Activated naive CD4-positive, alpha-beta T cell treated with anti-CD3 and anti-CD28 coated beads, Interleukin-2, amount 50 U/mL, for 24 hours (primary cell): Measurements from ENCODE around the gene CEP112.
A peak's percentile ranks its signal among the peaks of the same experiment; 100 is the strongest.

Experiments used
- H3K27ac Mint-ChIP-seq: one replicate; pipeline ENCODE4 v1.8.0; 2021; ENCODE audit warnings: mild to moderate bottlenecking, mixed read lengths
- H3K27me3 Mint-ChIP-seq: one replicate; pipeline ENCODE4 v1.8.0; 2021; ENCODE audit warnings: mixed read lengths
- H3K36me3 Mint-ChIP-seq: one replicate; pipeline ENCODE4 v1.8.0; 2021; ENCODE audit warnings: mixed read lengths
- H3K4me1 Mint-ChIP-seq: one replicate; pipeline ENCODE4 v1.8.0; 2021; ENCODE audit warnings: mixed read lengths
- H3K4me3 Mint-ChIP-seq: one replicate; pipeline ENCODE4 v1.8.0; 2021; ENCODE audit warnings: mild to moderate bottlenecking, mixed read lengths
- H3K9me3 Mint-ChIP-seq: one replicate; pipeline ENCODE4 v1.8.0; 2021; ENCODE audit warnings: mixed read lengths

Gene CEP112

DNA sequence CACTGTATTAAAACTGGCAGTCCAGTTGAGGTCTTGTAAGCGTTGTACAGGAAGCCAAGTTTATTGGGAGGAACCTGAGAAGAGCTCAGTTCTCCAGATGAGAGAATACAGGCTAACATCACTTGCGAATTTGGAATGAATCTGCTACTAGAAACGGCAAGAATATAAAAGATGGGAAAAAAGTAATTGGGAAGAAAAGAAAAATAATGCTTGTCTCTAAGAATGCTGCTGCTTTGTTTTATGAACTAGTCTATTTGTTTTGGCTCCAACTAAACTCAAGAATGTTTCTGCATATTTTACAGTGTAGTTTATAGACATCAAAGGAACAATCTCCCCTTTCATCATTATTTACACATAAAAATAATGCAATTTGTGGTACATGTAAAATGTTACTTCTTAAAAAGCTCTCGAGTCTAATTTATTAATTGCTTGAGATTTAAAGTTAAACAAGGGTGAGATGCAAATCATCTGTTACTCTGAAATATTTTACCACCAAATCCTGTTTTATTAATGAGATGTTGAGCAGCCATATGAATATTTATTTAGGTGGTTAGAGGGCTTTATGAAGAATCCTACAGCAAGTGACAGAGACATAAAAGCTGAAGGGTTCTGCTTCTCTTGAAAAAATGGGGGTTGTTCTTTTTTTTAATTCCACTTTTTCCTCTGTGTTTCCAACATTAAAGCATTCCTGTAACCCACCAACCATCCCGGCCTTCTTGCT, 468.3 kb downstream of the CEP112 start:
- Mint-ChIP-seq H3K9me3 (no peaks in the 10 kb centered on the region), H3K27ac (no peak overlapping the region), H3K36me3 (no peaks in the 10 kb centered on the region), H3K4me1 (no peaks in the 10 kb centered on the region), H3K27me3 (no peaks in the 10 kb centered on the region), H3K4me3 (no peak overlapping the region)

DNA sequence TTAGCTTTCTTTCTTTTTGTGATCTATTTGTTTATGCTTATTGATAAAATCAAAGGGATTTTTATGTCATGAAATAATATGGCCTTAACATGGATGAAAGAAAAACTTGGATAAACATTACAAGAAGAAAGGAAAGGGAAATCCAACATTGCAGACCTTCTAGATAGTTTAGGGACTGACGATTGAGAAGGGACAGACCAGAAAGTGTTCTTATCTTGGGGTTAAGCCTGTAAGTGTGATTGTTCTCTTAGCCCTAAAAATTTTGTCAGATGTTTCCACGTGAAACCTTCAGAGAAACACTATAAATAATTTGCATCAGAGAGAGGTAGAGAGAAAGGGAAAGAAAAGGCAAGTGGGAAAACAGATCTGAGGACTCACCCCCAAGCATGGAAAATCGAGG, 473.3 kb downstream of the CEP112 start:
- Mint-ChIP-seq H3K9me3 (no peaks in the 10 kb centered on the region), H3K36me3 (no peaks in the 10 kb centered on the region), H3K4me3 (no peak overlapping the region), H3K27me3 (no peaks in the 10 kb centered on the region), H3K27ac (no peak overlapping the region), H3K4me1 (no peaks in the 10 kb centered on the region)

DNA sequence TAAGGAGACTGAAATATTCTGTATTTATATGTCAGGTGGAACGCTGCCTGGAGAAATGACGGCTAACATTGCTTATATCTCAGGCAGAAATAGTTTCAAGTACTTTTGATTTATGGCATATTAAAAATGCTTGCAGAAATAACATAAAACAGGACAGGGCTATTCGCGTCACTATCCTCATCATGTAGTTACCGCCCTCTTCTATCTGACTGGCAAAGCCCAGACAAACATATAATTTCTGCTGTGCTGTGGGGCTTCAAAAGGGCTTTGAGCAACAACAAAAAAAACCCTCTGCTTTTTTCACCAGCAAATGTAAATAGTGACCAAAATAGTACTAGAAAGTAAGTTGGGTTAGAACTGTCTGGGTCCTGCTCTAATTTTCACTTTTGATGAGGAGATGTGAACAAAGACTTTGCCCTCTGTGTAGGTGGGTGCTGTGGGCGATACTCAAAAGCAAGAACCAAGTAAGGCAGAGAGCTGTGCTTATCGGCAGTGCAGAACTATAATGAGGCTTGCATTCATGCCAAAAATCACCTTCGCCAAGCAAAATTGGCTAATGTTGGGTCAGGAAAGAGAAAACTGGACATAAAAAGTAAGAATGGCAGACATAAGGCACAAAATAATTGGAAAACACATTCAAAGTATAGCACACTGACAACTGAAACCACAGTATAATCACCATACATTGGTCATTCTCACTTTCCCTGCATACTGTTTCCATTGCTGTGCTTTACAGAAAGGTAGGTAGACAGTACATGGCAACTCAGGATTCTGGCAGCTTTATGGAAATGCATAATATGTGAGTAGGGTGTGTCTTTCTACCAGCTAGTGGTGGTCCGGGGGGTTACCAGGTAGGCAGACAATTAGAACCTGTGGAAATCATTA, 479.3 kb downstream of the CEP112 start:
- Mint-ChIP-seq H3K9me3 (no peaks in the 10 kb centered on the region), H3K4me3 (no peak overlapping the region), H3K27ac (no peak overlapping the region), H3K27me3 (no peaks in the 10 kb centered on the region), H3K4me1 (peaks cover 9% of the 10 kb centered on the region), H3K36me3 (no peaks in the 10 kb centered on the region)

DNA sequence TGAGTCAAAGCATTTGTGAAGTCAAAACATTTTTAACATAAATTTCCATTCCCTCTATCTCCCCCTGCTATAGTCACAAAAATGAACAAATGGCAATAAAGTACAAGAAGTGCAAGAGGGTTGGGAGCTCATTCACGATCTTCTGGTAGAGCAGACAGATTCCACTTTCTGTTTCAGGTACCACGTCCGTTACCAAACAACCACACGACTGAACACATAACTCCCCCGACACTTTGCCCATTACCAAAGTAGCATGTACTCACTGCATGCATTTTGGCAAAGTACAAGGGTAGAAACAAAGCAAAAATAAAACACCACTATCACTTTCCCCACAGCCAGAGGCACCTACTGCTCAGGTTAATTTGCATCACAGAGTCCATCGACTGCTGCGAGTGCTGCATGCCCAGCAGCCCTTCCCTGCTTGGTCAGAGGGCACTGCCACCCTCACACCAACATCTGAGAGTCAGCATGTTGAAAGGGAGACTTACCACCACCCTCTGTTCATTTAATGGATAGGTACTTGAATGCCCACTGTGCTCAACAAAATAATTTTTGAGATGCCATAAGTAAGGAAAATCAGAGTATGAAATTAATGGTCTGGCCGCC, 480.2 kb downstream of the CEP112 start:
- H3K27me3 Mint-ChIP-seq = no peaks in the 10 kb centered on the region

DNA sequence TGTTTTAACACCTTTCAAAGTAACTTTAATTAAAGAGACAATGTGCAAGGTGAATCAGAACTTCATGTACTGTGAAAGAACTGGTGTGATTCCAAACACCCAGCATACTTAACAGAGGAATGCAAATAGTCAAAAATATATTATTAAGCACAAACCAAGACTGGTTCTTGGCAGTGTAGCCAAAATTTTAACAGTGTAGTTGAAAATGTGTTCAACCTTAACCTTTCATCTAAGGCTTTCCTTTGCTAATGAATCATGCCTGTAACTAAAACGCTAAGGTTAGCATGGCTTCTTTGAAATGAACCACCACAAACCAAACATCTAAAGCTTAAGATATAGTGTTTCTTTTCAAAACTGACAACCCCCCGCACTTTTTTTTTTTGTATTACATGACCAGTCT, 484.2 kb downstream of the CEP112 start:
- peaks cover 9% of the 10 kb centered on the region for H3K4me1 Mint-ChIP-seq
- no peaks in the 10 kb centered on the region for H3K36me3 Mint-ChIP-seq
- no peak overlapping the region for H3K4me3 Mint-ChIP-seq
- no peaks in the 10 kb centered on the region for H3K27me3 Mint-ChIP-seq
- no peak overlapping the region for H3K27ac Mint-ChIP-seq
- H3K9me3 Mint-ChIP-seq = no peaks in the 10 kb centered on the region

More for the DNA sequence above, 480.2 kb downstream of the CEP112 start:
- Mint-ChIP-seq H3K9me3 (no peaks in the 10 kb centered on the region), H3K27ac (no peak overlapping the region), H3K36me3 (no peaks in the 10 kb centered on the region), H3K4me3 (peak overlapping the region; percentile 60), H3K4me1 (peaks cover 9% of the 10 kb centered on the region)

DNA sequence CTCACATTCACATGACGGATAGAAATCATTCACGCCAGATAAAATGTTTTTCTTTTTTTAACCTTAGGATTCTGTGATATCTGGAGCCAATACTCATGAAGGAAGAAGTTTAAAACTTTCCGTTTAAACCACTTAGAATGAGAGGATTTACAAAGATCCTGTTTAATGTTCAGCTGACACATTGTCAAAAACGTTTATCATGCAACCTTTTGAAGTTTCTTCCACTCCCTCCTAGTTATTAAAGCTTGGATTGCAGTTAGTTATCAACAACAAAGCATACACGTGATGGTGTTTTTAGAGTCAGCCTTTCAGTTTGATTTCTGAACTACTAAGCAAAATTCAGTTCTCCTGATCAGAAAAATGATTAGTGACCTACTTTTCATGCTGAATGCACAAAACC, 487.2 kb downstream of the CEP112 start:
- H3K27me3 Mint-ChIP-seq = no peaks in the 10 kb centered on the region
- H3K4me3 Mint-ChIP-seq = no peak overlapping the region
- H3K27ac Mint-ChIP-seq = no peak overlapping the region
- no peaks in the 10 kb centered on the region for H3K4me1 Mint-ChIP-seq
- H3K9me3 Mint-ChIP-seq = no peaks in the 10 kb centered on the region
- H3K36me3 Mint-ChIP-seq = no peaks in the 10 kb centered on the region

DNA sequence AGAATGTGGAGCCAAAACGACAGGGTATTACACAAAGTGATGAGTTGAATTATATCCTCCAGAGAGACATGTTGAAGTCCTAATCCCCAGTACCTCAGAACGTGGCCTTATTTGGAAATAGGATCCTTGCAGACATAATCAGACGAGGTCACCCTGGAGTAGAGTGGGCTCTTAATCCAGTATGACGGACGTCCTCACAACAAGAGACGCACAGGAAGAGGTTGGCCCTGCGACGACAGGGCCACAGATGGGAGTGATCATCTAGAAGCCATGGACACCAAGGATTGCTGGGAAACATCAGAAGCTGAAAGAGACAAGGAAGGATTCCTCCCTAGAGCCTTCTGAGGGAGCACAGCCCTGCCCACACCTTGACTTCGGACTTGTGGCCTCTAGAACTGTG, 488.0 kb downstream of the CEP112 start:
- H3K4me1 Mint-ChIP-seq = no peaks in the 10 kb centered on the region
- H3K4me3 Mint-ChIP-seq = no peak overlapping the region
- H3K9me3 Mint-ChIP-seq = no peaks in the 10 kb centered on the region
- no peaks in the 10 kb centered on the region for H3K27me3 Mint-ChIP-seq
- no peaks in the 10 kb centered on the region for H3K36me3 Mint-ChIP-seq
- H3K27ac Mint-ChIP-seq = no peak overlapping the region

DNA sequence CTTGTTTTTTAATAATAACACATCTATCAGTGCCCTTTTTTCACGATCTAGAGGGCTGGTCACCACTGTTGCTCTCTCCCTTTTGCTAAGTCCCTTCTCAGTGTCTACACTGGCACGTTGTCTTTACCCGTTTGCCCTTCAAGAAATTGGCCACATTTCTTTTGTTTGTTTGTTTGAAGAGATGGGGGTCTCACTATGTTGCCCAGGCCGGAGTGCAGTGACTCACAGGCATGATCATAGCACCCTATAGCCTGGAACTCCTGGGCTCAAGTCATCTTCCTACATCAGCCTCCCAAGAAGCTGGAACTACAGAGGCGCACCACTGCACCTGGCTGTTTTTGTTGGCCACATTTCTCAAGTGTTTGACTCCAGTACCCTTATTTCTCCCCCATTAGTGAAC, 492.5 kb downstream of the CEP112 start:
- H3K4me1 Mint-ChIP-seq = no peaks in the 10 kb centered on the region
- H3K36me3 Mint-ChIP-seq = no peaks in the 10 kb centered on the region
- no peaks in the 10 kb centered on the region for H3K9me3 Mint-ChIP-seq
- no peak overlapping the region for H3K4me3 Mint-ChIP-seq
- no peaks in the 10 kb centered on the region for H3K27me3 Mint-ChIP-seq
- no peak overlapping the region for H3K27ac Mint-ChIP-seq

DNA sequence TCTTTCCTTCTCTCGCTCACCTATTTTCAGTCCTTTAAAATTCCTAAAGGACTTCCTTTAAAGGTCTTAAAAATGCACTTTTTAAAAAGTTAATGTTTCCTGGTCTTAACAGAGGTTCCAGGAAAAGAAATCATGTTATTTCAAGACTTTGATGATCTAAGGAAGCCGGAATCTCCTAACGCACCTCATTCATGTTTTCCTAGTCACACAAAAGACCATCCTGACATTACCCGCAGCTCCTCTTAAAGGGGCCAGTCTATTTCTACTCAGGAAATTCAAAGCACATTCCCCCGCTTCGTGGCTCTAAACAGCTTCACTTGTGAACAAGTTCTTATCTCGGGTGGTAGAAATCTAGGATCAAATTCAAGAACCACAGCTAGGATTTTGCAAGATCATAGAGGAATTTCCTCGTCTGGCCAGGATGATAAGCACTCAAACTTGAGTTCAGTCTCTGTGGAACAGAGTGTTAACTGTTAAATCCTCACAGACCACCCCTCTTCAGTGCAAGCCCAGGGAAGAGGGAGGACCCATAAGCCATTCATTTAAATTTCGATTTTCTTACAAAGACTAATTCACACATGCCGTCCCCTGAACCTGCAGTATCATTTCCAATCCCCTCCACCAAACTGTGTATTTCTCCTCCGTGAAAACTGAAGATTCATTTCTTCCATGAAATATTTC, 493.4 kb downstream of the CEP112 start:
- Mint-ChIP-seq H3K4me3 (no peak overlapping the region), H3K9me3 (no peaks in the 10 kb centered on the region)

DNA sequence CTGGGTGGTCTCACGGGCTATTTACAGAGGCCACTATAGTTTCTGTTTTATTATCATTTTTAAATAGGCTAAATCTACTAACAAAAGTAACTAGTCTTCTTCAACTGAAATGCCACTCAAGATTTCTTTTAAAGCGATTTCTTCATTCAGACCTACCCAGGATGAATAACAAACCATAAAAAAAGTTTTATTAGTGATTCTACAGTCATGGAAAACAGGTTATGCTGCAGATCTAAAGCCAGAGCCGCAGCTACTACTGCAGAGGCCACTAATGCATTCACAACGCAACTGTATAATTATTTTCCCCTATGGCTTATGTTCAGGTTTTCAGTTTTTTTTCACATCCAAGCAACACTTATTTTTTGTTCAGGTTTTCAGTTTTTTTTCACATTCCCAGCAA, 494.3 kb downstream of the CEP112 start:
- H3K4me3 Mint-ChIP-seq = no peak overlapping the region
- H3K27ac Mint-ChIP-seq = no peak overlapping the region
- no peaks in the 10 kb centered on the region for H3K36me3 Mint-ChIP-seq
- no peaks in the 10 kb centered on the region for H3K27me3 Mint-ChIP-seq
- no peaks in the 10 kb centered on the region for H3K4me1 Mint-ChIP-seq
- H3K9me3 Mint-ChIP-seq = no peaks in the 10 kb centered on the region

More for the DNA sequence above, 493.4 kb downstream of the CEP112 start:
- Mint-ChIP-seq H3K27me3 (no peaks in the 10 kb centered on the region), H3K36me3 (no peaks in the 10 kb centered on the region), H3K4me1 (no peaks in the 10 kb centered on the region), H3K27ac (no peak overlapping the region)

DNA sequence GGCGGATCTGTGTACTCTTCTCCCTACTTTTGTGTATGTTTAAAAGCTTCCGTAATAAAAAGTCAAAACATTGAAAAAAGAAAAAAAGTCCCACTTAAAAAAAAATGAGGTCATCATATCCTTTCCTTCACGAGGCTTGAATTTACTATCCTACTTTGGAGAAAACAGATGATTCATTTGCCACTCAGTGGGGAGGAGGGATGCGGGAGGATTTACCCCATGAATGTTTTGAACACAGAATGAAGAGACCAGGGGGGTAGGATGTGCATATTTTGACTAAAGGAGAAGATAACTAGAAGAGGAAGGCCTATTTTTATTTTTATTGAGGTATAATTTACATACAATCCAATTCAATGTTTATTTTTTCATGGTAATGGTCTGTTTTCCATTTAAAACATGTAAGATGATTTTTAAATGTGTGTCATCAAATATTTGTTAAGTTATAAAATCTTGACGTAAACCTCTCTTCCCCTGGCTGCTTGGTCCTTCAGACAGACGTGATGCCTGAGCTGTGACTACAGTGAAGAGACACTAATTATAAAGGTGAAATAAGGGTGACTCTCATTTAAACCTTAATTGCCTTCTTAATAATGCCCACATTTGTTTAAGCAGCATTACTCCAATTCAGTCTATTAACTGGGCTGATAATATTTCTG, 495.1 kb downstream of the CEP112 start:
- Mint-ChIP-seq H3K4me3 (no peak overlapping the region), H3K4me1 (peaks cover under 1% of the 10 kb centered on the region), H3K9me3 (no peaks in the 10 kb centered on the region), H3K27ac (no peak overlapping the region), H3K27me3 (no peaks in the 10 kb centered on the region), H3K36me3 (no peaks in the 10 kb centered on the region)

DNA sequence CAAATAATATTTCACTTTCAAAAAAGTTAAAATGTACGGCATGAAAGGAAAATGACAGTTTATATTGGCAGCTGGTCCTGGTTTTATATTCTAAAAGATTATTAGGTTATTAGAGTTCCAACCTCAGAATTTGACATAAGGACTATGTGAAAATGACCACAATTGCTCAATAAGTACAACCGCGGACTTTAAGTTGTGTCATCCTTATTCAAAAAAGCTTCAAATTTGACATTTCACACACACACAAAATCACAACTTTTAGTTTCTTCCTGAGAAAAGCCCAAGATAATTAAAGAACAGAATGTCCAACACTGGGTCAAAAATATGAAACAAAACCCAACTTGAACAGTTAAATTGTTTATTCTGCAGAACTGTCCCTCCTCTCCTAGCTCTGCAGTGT, 497.3 kb downstream of the CEP112 start:
- H3K9me3 Mint-ChIP-seq = no peaks in the 10 kb centered on the region
- H3K4me3 Mint-ChIP-seq = no peak overlapping the region
- H3K27ac Mint-ChIP-seq = no peak overlapping the region
- H3K27me3 Mint-ChIP-seq = no peaks in the 10 kb centered on the region
- peaks cover 16% of the 10 kb centered on the region for H3K4me1 Mint-ChIP-seq
- no peaks in the 10 kb centered on the region for H3K36me3 Mint-ChIP-seq

DNA sequence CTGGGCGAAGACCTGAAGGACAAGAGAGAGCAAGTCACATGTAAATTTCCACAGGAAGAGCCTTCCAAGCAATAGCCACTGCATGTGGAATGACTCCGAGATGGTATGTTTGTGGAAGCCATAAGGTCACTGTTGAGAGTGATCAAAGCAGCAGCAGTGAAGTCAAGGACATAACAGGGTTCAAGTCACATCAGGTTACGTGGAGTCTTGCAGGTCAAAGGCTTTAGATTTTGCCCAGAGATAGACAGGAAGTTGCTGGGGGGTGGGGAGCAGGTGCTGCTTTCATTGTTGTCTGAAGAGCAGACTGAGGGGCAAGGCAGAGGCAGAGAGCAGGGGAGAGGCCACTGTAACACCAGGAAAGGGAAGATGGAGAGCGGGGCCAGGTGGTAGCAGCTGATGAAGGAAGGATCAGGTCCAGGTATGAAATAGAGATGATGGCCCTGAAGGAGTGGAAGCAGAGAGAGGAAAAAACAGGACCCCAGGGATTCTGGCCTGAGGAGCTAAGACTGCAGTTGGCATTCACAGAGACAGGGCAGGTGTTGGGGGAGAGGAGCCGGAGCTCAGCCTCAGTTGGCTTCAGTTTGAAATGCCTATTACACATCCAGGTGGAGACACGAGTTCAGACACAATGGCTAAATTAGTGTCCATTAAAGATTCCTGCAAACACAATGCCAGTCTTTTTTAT, 501.2 kb downstream of the CEP112 start:
- Mint-ChIP-seq H3K27ac (no peak overlapping the region), H3K9me3 (no peaks in the 10 kb centered on the region), H3K27me3 (no peaks in the 10 kb centered on the region)

DNA sequence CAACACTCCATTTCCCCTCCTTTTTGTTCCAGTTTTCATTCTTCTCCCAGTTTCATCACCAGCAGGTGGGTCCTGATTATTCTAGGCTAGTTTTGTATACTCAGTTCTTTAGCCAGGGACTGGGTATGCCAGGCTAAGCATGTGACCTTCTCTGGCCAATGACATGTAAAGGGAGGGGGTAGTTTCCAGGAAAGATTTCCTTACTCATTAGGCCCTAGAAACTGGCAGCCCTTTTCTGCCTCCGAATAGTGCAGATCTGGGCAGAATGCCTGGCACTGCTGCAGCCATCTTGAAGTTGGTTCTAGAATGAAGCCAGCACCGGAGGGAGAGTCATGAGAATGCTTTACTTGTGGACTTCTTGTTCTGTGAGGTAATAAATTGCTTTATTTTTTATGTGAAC, 503.6 kb downstream of the CEP112 start:
- no peak overlapping the region for H3K4me3 Mint-ChIP-seq
- H3K9me3 Mint-ChIP-seq = no peaks in the 10 kb centered on the region
- H3K27ac Mint-ChIP-seq = no peak overlapping the region
- H3K27me3 Mint-ChIP-seq = no peaks in the 10 kb centered on the region
- no peaks in the 10 kb centered on the region for H3K36me3 Mint-ChIP-seq
- H3K4me1 Mint-ChIP-seq = peaks cover 16% of the 10 kb centered on the region

More for the DNA sequence above, 501.2 kb downstream of the CEP112 start:
- Mint-ChIP-seq H3K4me3 (no peak overlapping the region), H3K4me1 (peaks cover 16% of the 10 kb centered on the region), H3K36me3 (no peaks in the 10 kb centered on the region)

DNA sequence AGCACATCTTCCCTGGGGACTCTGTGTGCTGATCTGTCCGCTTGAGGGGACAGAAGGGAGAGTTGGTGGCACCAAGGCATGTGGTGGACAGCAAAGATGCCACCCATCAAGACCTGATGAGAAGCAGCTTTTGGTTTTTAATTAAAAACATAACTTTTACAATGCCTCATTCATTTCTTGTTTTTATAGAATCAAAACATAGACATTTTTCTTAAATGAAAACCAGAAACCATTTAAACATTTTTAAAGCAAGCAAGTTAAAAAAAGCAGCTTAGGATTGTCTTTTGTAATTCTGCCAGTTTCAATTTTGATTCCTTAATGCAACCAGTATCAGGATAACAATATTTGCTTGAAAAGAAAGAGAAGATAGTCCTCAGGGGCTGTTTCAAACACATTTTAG, 506.8 kb downstream of the CEP112 start:
- H3K36me3 Mint-ChIP-seq = peaks cover 2% of the 10 kb centered on the region
- no peak overlapping the region for H3K4me3 Mint-ChIP-seq
- no peaks in the 10 kb centered on the region for H3K4me1 Mint-ChIP-seq
- no peaks in the 10 kb centered on the region for H3K9me3 Mint-ChIP-seq
- no peaks in the 10 kb centered on the region for H3K27me3 Mint-ChIP-seq
- H3K27ac Mint-ChIP-seq = no peak overlapping the region
